NCI-H146 treated with DMSO at 0.1 percent for 48 hours (cell line): ENCODE results near the gene SLCO4A1.
"Not testable (repeated sequence)": the region's sequence is repeated elsewhere in the genome, so short reads cannot be mapped to it uniquely, and the experiment has no call there.

Experiments
- DNase-seq: peaks from one replicate; lab custom pipeline; 2025; ENCODE audit not compliant: unreplicated experiment; lab: John Stamatoyannopoulos, UW

SLCO4A1 gene

DNA sequence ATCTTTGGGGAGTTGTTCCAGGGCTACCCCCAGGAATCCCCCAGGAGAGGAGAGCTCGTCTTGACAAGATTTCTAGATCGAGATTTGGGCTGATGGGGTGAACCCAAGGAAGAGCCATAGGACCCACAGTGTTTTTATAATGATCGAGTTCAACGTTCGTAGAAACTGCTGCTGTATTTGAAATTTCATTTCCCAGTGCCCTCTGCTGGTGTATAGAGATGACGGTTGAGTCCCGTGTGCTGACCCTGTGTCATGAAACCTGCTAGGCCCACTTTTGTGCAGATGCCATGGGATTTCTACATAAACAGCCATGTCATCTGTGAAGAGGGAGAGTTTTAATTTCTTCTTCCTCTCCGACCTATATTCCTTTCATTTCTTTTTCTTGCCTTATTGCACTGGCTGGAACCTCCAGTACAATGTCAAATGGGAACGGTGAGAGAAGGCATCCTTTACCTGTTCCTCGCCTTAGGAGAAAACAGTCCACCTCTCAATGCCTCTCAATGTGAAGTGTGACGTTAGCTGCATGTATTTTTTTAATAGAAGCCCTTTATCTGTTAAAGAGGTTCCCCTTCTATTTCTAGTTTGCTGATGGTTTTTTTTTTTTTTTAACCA, 37.8 kb downstream of the SLCO4A1 start:
- DNase-seq, result no peak

DNA sequence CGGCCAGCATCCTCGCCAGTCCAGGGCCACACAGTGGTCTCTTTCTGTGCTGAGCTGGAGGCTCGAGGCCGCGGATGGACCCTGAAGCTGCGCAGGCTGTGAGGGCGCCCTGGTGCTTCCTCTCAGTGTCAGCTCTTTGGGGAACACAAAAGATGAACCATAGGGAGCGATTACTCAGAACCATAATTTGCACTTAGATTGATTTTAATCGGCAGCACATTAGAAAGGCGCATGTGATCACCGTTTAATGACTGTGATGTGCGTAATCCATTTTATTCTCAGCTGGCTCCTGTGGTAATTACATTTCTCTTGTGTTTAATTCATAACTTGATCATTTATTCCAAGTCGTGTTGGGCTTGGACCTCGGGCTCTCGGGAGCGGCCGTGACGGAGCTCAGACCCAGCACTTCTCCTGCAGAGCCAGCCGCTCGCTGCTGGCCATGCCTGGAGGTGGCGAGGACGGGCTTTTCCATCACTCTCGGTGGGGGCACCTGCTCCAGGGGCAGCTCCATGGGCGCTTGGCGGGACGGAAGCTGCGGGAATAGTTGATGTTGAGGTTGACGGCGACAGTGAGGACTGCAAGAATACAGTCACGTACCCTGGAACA, 40.7 kb downstream of the SLCO4A1 start:
- no peak for DNase-seq

DNA sequence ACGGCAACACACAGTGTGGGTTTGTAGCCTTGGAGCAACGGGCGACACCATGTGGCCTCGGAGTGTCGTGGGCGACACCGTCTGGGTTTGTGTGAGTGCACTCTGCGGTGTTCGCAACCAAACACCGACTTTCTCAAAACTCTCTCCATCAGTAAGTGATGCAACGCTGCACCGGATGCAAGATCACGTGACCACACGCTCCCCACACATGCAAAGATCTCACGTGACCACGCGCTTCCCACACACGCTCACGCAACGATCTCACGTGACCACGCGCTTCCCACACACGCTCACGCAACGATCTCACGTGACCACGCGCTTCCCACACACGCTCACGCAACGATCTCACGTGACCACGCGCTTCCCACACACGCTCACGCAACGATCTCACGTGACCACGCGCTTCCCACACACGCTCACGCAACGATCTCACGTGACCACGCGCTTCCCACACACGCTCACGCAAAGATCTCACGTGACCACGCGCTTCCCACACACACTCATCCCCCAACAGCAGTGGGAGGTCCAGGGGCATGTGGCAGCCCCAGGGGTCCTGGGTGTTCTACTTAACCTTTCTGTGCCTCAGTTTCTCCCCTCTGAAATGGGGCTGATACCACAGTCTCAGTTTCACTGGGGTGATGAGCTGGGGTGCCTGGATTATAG, 41.5 kb downstream of the SLCO4A1 start:
- not testable (repeated sequence) for DNase-seq

DNA sequence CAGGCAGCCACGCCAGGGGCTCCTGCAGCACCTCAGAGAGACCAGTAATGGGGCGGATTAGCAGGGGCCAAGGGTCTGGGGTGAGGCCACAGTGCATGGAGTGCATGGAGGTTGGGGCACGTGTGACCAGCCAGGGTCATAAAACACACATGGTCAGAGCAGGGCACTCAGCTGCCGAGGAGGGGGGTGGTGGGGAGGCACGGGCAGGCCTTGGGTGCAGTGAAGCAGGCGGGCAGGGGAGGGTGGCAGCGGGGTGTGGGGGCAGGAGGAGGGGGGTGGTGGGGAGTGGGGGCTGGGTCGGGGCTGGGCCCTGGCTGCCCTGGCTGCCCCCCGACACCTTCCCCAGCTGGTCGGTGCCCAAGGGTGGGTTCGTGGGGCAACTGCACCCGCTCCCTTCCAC, 42.7 kb downstream of the SLCO4A1 start:
- DNase-seq, result no peak

DNA sequence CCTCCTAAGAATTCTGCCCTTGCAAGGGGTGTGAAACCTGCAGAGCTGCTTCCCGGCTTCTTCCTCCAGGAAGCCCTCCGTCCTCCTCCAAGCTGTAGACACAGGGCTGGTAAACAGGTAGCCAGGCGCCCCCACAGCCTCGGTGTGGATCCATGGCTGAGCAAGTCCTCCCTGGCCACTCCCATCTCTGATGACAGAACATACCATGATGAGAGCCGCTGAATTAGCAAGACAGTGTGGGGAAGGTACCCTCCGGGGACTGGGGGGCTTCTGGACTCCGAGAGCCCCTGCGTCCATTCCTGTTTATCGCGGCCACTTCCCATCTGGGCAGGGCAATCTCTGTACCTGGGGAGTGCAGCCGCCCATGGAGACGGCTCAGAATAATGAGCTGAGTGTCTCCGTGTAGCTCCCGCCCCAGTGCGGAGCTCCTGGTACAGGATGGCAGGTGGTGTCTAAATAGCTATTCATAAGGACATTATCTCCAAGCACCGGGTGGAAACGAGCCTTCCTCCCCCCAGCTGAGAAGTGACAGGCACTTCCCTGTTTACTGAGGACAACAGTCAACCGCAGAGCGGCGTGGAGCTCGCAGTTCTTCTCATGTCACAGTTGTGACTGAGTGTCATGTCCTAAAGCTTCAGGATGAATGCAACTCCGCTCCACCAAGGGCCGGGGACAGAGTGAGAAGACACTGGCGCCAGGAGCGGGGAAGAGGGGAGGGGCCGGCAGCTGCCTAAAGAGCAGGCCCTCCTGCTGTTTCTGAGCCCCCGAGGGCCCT, 43.7 kb downstream of the SLCO4A1 start:
- DNase-seq, result peak; percentile 59

DNA sequence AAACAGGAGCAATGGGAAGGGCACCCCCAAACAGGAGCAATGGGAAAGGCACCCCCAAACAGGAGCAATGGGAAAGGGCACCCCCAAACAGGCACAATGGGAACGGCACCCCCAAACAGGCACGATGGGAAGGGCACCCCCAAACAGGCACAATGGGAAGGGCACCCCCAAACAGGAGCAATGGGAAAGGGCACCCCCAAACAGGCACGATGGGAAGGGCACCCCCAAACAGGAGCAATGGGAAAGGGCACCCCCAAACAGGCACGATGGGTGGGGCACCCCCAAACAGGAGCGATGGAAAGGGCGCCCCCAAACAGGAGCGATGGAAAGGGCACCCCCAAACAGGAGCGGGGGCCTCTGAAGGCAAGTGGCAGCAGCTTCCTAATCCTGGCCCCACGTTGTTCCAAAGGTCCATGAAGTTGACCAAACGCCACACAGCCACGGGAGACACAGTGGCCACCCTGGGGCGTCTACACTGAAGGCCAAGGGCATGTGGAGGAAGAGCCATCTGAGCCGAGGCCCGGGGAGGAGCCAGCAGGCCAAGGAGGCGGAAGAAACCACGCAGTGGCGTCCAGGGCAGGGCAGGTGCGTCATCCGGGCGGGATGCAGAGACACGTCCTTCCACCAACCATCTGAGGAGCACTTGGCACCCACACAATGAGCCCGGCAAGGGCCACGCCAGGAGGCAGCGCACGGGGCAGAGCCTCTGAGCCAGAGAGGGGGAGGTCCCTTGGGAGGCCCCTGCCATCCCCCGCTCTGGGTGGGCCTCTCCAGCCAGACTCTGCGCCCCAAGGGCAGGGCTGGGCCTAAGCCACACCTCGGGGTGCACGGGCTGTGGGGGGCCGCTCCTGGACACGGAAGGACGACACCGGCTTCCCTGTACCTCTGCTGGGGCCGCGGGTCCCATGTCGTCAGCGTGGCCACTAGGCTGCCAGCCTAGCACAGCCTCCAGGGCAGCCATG, 44.8 kb downstream of the SLCO4A1 start:
- DNase-seq, result no peak

DNA sequence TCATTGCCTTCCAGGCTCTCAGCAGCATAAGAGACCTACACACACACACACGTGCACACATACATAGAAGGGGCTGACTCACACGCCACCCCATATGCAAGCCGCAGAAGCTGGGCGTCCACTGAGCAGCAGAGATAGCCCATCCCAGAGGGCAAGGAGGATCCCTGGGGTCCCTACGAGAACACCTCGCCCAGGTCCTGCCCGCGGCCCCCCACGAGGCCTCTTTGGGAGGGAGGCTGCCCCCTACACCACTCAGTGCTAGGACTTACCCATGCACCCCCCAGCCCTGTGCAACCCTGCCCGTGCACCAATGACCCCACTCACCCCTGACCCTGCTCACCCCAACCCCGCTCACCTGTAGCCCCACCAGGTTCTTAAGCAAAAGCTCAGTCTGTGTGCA, 45.8 kb downstream of the SLCO4A1 start:
- no peak for DNase-seq

DNA sequence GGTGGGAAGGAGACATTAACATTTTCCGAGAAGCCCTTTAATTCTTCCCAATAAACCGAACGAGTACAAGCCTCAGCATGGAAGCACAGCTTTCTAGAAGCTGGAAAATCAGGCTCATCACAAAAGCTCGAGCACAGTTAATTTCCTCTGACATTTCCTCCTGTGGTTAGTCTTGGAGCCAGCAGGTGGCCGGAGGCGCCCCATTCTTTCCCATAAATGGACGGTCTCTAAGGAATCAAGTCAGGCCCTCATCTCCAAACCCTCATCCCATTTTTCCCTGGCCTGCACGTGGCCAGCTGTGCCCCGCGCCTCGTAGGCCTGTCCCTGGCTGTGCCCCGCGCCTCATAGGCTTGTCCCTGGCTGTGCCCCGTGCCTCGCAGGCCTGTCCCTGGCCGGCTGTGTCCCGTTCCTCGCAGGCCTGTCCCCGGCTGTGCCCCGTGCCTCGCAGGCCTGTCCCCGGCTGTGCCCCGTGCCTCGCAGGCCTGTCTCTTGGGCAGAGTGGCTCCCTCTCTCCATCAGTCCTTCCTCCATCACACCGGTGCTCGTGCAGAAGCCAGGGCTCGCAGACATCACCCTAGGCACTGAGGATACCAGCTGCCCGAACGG, 46.7 kb downstream of the SLCO4A1 start:
- DNase-seq, result no peak

DNA sequence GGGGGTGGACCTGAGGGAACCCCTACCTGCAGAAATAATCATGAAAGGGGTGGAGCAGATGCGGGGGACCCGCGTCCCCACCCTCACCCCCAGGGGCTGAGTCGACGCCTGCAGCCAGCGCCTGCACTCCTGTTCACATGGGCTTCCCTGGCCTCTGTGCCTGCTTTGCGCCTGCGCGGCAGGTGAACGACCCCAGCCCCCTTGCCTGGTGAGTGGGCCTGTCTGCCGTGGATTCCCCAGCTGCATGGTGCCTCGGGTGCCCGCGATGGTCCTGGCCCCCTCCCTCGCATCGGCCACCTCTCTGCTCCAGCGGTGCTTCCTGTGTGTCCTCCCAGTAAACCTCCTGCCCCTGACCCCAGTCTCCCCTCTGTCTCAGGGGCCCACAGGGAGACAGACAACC, 47.6 kb downstream of the SLCO4A1 start:
- DNase-seq, result no peak

DNA sequence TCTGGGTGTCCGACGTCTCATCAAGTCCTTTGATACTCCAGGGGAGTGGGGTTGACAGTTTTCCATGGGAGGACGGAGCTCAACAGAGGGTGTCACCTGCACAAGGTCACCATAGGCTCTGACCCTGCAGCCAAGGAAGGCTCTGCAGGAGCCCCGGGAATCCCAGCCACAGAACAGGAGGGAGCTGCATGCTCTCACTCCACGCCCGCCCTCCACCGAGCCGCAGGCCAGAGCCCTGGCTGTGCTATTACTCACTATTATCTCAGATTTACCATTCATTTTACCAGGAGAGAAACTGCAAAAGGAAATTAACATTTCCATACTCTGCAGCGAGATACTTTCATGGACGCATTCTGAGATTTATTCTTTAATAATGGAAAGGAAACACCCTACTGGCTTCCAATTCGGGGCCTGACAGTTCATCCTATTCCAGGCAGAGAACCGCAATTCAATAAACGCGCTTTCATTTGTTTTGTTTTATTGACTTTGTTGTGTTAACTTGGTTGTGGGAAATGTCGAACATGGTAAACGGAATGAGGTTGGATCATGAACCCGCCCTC, 48.0 kb downstream of the SLCO4A1 start:
- no peak for DNase-seq

DNA sequence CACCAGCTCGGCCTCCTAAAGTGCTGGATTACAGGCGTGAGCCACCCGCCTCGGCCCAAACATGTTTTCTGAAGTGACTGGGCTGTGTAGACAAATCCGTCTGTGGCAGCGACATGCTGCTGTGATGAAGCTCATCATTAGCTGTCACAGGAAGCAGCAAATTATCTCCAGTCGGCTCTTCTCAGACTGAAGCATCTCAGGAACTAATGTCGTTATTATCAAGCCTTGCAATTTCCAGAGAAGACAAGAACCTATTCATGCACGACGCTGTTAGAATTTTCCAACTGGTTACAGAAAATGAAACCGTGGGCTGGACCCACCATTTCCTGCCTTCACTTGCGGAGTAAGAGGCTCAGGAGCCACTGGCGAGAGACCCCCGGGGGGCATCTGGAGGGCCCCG, 49.2 kb downstream of the SLCO4A1 start:
- DNase-seq, result no peak

DNA sequence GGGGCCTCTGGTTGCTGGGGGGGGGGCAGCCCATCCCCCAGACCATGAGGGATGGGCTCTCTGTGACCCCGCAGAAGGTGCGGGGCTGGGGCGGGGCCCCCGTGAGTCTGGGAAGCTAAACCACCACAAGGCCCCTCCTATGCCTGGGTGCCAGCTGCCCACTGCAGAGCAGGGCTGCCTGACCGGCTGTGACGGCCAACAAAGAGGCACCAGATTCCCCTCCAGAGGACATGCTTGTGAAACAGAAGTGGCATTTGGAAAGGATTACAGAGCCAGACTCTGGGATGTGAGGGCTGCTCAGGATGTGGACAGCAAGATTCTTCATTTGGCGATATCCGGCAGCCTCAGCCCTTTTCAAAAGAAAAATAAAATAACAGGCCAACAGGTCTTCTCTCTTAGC, 49.9 kb downstream of the SLCO4A1 start:
- DNase-seq, result no peak

DNA sequence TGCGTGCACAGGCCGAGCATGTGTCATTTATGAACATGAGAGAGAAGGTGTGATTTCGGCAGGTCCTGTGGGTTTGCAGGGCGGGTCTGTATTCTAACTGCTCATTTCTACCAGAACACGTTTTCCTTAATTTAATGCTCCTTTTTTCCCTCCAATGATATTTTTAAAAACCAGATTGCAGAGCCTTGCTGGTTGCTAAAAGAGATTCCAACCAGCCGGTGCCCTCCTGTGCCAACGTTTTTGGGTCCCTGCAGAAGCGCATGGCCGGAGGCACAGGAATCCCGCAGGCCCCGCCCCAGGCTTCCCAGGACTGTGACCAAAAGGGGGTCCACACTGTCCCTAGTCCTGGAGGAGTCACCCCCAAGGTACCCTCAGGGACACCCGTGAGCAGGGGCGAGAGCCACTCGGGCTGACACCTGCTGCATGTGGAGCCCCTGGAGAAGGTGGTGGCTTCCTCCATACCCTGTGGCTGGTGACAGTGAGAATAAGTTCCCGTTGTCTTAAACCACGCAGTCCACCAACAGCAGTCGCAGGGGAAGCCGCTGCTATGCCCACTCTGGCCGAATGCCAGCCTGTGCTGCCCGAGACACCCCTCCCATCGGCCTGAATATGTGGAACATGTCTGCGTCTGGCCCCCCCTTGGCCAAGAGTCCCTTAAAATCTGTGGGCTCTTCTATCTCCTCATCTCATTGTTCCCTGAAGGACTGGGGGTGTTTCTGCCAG, 50.7 kb downstream of the SLCO4A1 start:
- DNase-seq, result no peak

DNA sequence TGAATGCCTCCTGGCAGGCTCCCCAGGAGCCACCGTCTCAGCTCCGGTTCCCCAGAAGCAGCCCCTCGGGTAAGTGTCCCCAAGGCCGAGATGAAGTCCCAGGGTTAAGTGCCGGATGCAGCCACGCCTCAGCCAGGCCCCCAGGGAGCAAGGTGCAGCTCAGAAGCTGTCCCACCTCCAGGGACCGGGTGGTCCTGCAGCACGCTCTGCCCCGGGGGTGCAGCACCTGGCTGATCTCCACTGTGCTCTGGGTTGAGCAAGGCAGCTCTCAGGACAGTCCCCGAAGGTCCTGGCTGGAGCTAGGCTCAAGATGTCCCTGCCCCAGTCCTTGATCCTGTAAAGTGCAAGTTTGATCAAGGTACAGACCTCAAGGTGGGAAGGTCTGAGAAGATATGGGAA, 51.2 kb downstream of the SLCO4A1 start:
- DNase-seq, result no peak

DNA sequence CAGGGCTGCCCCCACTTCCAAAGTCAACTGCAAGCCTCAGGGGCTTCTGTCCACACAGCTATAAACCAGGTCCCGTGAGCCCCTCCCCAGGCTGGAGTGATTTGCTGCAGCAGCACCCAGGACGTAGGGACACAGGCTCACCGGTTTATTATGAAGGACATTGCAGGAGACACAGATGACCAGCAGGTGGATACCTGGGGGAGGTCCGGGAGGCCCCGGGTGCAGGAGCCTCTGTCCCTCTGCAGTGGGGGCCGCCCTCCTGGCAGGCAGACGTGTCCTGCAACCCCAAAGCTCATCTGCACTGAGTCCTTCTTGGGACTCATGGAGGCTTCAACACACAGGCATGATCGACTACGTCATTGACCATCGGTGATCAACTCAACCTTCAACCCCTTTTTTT, 51.8 kb downstream of the SLCO4A1 start:
- DNase-seq, result no peak

DNA sequence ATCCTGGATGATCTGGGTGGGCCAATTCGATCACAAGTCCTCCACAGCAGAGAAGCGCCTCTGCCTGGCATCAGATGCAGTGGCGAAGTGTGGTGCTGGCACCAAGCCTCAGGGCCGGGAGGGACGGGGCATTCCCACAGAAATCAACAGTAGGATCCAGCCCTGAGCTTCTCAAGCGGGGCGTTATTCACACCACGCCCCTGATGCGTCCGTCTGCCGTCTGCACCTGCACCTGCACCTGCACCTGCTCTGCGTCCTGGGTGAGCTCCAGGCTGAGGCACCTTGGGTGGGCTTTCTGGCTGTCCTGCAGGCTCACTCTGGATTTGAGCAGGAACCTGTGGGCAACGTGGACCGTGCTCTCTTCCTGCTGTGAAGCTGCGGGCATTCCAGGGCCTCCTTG, 52.6 kb downstream of the SLCO4A1 start:
- DNase-seq, result no peak

DNA sequence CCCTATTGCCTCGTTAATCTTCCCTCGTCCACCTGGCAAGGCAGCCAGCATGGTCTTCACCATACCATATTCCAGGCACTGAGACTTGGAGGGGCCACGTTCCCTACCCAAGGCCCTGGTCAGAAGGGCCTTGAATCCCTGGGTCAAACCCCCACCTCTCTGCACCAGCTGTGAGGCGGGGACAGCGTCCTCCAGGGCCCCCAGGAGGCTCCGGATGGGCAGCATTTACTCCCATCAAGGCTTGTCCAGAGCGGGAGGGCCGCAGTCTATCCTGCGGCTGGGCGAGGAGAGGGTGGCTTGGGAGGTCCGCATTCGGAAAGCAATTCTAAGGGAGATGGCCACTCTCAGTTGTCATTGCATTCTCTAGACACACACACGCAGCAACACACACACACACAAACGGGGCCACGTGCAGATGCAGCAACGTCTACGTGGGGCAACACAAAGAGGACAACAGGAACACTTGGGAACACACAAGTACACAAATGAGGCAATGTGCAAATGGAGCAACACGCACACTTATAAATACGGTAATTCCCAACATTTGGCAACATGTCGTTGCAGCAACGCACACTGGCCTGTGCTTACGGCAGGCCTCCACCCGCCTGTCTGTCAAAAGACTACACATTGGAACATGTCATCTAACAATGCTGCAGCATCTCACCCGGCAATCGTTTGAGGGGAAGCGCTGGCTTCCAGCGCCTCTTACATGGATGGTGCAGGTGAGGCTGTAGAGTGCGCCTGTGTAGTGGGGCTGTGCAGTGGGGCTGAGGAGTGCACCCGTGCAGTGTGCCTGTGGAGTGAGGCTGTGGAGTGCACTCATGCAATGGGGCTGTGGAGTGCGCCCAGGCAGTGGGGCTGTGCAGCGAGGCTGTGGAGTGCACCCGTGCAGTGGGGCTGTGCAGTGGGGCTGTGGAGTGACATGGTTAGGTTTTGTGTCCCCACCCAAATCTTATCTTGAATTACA, 53.4 kb downstream of the SLCO4A1 start:
- no peak for DNase-seq

DNA sequence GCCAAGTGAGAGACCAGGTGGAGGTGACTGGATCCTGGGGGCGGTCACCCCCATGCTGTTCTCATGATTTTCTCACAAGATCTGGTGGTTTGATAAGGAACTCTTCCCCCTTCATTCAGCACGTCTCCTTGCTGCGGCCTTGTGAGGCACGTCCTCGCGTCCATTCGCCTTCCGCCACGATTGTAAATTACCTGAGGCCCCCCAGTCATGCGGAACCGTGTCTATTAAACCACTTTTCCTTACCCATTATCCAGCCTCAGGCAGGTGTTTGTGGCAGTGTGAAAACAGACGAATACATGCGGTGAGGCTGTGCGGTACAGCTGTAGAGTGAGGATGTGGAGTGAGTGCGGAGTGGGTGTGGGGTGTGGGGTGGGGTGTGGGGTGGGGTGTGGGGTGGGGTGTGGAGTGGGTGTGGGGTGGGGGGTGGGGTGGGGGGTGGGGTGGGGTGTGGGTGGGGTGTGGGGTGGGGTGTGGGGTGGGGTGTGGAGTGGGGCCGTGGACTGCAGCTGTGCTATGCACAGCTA, 54.2 kb downstream of the SLCO4A1 start:
- no peak for DNase-seq
